HG03432 (cell line): ENCODE data around the gene MMP15.
"Not testable (repeated sequence)": the region's sequence is repeated elsewhere in the genome, so short reads cannot be mapped to it uniquely, and the experiment has no call there.

Experiments used
- ATAC-seq: cut with Tn5 transposase; IDR thresholded peaks from one replicate; pipeline ENCODE4 v1.9.1; 2021; ENCODE audit warnings: mild to moderate bottlenecking, moderate library complexity; ENCODE audit not compliant: unreplicated experiment

The MMP15 gene

GRCh38 chr16:58085584-58086251, 60.2 kb downstream of the MMP15 start:
- no peak for ATAC-seq

- no peak for ATAC-seq
Observed at GRCh38 chr16:58086381-58087208, 61.0 kb downstream of the MMP15 start.

- no peak for ATAC-seq
Observed at GRCh38 chr16:58087209-58087913, 61.8 kb downstream of the MMP15 start.

GRCh38 chr16:58088091-58088490, 62.5 kb downstream of the MMP15 start:
- no peak for ATAC-seq

- ATAC-seq, result not testable (repeated sequence)
Observed at GRCh38 chr16:58090396-58090795, 64.8 kb downstream of the MMP15 start.

- ATAC-seq, result no peak
Observed at GRCh38 chr16:58094026-58094425, 68.5 kb downstream of the MMP15 start.

- ATAC-seq, result no peak
Observed at GRCh38 chr16:58094791-58095574, 69.4 kb downstream of the MMP15 start.

- ATAC-seq, result not testable (repeated sequence)
Observed at GRCh38 chr16:58095575-58095960, 70.0 kb downstream of the MMP15 start.

DNA sequence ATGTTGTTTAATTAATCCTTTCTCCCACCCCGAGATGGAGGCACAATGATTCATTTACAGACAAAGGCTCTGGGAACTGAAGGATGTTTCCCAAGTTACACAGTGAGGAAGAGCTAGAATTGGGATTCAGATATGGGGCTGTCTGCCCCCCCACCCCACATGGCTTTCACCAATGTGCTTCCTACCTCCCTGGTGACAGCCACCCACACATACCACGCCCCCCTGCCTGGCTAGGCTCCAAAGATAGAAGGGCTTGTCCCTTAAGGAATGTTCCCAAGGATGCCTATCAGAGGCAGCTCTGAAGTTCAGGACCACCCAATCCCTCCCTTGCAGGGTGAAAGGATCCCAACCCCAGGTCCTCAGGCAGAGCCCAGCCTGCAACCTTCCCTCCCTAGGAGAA, 70.7 kb downstream of the MMP15 start:
- no peak for ATAC-seq
